ENCODE measurements around the gene SH3PXD2B.
"Not testable (repeated sequence)": the region's sequence is repeated elsewhere in the genome, so short reads cannot be mapped to it uniquely, and the experiment has no call there.

Gene SH3PXD2B

DNA sequence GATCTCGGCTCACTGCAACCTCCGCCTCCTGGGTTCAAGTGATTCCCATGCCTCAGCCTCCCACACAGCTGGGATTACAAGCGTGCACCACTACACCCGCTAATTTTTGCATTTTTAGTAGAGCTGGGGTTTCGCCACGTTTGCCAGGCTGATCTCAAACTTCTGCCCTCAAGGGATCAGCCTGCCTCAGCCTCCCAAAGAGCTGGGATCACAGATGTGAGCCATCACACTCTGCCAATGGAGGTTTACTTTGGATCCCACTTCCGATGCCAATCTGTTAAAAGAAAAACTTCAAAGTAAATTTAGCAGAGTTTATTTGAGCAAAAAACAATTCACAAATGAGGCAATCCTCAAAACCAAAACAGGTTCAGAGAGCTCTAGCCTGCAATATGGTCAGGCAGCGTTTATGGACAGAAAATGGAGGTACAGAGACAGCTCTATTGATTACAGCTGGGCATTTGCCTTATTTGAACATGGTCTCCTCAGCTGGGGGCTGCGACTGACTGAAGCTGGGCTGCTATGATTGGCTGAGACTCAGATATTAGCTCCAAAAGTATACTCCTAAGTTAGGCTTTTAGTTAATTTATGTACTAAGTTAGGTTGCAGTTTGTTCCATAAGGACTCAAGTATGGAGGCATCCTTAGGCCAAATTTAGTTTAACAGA lies 152.1 kb downstream of the SH3PXD2B start:
- DNase-seq (ENCODE audit: low read depth): no peak

DNA sequence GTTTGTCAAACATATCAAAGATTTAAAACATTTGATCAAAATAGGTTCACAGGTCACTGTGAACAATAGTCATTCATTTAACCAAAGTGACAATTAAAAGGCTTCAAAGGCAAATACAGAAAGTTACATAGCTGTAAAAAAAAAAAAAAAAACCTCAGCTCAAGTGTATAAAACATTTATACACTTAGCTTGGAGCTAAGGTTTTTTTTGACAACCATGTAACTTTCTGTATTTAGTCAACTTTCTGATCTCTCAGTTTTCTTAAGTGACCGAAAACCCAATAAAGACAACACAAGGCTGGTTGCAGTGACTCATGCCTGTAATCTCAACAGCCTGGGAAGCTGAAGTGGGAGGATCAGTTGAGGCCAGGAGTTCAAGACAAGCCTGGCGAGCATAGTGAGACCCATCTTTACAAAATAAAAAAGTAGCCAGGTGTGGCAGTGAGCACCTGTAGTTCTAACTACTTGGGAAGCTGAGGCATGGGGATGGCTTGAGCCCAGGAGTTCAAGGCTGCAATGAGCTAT lies 154.3 kb downstream of the SH3PXD2B start:
- DNase-seq (ENCODE audit: low read depth): no peak

DNA sequence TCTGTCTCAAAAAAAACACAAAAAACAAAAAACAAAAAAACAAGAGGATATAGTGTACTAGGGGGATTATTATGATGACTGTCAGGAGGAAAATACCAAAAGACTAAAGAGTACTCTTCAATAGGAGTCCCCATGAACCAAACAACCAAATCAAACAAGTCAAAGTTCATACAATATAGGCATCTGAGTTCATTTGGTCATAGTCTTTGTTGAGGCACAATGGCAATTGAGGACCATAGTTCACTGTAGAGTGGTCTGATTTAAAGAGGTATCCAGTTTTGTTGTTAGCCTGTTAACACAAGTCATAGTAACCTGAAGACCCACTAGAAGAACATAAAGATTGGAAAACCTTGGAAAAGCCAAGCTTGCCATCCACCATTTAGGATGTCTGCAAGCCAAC lies 159.5 kb downstream of the SH3PXD2B start:
- DNase-seq (ENCODE audit: low read depth): no peak

DNA sequence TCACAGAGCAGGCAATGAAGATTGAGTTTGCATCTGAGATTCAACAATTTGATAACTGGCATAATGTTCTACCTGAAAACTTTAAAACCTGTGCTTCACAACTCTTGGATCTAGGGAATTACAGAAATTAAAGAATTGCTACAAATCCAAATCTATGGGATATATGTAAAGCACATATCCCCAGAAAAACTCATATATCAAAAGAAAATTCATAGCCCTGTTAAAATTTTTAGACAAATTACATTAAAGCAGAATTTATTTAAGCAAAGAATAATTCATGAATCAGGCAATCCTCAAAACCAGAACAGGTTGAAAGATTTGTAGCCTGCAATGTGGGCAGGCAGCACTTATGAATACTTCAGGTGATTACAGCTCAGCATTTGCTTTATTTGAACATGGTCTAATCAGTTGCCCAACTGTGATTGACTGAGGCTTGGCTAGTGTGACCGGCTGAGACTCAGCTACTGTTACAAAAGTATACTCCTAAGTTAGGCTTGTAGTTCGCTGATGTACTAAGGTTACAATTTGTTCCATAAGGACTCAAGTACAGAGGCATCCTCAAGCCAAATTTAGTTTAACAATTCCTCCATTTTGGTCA lies 160.5 kb downstream of the SH3PXD2B start:
- DNase-seq (ENCODE audit: low read depth): no peak

DNA sequence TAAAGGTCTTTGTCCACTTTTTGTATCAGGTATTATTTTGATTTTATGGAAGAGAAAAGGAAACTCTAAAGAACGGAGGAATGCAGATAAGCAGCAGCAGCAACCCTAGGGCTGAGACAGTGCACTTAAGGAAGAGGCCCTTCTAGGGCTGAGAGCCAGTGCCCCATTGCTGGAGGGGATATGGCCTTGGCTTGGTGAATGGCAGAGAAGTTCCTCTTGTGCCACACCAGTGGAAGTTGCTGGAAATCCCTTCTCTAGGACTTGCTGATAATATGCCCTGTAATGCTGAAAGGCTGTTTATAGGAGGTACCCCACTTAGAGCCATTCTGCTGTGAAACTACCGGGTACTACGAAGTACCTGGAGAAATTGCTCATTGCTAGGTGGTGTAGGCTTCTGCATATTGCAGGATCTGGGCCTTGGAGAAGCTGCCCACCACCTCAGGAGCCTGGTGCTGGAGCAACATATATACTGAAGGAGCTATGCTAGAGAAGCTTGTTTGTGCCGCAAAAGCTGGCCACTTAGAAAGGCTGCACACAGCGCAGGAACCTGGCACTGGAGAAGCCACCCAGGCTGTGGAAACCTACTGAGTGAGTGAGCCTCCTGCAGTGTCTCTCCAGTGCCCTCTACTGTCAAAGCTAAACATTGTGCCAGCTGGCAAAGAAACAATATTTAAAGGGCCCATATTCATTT lies 161.1 kb downstream of the SH3PXD2B start:
- peak; percentile 17 for DNase-seq (ENCODE audit: low read depth)

DNA sequence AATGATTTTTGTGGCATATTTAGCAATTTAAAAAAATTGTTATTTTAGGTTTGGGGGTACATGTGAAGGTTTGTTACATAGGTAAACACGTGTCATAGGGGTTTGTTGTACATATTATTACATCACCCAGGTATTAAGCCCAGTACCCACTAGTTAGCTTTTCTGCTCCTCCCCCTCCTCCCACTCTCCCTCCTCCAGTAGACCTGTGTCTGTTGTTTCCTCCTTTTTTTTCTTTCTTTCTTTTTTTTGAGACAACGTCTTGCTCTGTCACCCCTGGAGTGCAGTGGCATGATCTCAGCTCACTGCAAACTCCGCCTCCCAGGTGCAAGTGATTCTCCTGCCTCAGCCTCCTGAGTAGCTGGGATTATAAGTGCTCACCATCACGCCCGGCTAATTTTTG lies 162.5 kb downstream of the SH3PXD2B start:
- not testable (repeated sequence) for DNase-seq (ENCODE audit: low read depth)

DNA sequence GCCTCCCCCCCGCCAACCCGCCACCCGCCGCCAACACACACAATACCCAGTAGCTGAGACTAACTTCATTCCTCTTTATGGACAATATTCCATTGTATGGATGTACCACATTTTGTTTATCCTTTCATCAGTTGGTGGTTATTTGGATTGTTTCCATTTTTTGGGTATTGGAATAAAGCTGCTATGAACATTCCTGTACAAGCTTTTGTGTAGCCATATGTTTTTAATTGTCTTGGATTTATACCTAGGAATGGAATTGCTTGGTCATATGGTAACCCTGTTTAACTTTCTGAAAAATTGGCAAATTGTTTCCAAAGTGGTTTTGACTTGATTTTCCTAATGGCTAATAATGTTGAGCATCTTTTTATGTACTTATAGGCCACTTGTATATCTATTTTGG lies 165.9 kb downstream of the SH3PXD2B start:
- DNase-seq (ENCODE audit: low read depth): no peak

DNA sequence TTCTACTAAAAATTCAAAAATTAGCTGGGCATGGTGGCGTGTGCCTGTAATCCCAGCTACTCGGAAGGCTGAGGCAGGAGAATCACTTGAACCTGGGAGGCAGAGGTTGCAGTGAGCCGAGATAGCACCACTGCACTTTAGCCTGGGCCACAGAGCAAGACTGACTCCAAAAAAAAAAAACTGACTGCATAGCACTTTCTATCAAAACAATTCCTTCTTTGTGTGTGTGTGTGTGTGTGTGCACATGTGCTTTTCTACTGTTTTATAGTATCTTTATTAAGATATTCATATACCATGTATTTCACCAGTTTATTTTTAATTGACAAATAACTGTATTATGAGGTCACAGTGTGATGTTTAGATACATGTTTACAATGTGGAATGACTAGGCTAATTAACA lies 167.2 kb downstream of the SH3PXD2B start:
- not testable (repeated sequence) for DNase-seq (ENCODE audit: low read depth)

DNA sequence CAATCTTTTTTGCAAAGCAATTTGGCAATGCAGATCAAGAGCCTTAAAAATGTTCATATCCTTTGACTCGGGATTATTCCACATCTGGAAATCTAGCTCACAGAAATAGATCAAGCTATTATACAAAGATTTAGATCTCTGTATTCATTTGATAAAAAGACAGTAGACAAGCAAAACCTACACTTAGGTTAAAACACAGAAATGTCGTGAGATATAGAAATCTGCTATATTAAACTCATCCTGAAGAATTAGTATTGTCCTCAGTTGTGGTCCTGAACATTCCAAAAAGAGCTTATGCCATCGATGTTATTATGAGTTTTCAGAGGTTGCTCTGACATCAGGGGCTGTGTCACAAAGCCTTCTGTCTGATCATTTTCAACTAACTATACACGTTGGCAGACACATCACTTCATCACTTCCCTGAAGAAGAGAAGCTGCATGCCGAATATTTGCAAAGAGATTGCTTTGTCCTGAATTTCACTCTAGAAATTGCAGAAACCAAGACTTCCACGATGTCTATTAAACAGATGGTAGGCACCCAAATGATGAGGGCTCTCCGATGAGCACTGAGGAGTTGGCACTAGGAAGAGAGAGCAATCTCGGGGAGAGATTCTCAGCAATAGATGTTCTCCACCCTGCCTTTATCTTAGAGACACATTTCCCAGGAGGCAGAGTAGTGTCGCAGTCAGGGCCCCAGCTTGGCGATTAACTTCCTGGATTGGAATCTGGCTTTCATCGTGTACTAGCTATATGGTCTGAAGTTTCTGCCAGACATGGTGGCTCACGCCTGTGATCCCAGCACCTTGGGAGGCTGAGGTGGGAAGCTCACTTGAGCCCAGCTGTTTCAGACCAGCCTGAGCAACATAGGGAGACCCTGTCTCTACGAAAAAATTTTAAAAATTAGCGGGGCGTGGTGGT lies 168.8 kb downstream of the SH3PXD2B start:
- no peak for DNase-seq (ENCODE audit: low read depth)

DNA sequence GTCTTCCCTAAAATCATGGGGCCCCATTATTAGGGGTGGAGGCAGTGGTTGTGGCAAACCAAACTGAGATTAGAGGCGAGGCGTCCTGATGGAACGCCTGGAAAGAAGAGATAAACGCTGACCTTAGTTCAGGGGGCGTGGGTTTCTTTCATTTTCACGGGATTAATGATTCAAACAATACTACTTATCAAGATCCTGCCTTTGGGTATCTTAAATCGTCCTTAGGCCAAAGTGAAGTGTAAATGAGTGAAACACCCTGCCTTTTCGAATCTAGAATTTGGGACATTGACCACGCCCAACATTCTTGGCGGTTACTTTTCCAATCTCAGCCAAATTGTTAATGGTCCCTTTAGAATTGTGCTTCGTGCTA lies 169.7 kb downstream of the SH3PXD2B start:
- DNase-seq (ENCODE audit: low read depth): no peak

DNA sequence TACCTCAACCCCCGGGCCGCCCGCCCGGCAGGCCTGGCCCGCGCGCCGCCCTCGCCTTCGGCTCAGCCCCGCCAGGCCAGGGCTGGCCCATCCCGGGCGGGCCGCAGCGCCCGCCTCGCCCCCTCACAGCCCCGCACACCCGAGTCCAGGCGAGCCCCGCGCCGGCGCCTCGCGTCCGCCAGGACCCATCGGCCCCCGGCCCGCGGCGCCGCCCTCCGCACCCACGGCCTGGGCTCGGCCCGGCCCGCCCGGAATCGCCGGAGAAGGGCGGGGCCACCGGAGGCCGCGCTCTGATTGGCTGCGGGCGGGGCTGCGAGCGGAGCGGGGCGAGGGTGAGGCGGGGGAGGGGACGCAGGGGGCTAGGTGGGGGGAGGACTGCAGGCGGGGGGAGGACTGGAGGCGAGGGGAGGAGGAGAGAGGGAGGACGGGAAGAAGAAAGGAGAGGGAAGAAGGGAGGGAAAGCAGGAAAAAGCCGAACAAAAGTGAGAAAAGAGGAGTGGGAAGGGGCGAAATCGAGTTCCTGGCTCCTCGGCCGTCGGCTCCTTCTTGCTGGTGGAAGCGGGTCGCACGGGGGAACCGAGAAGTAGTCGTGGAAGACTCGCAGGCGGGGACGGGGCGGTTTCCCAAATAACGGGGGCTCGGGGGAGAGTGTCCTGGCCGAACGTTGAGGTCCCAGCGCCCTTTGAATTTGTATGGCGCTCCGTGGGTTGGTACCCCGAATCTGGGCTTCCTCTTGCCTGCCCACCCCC lies 170.3 kb downstream of the SH3PXD2B start:
- peak; percentile 72 for DNase-seq (ENCODE audit: low read depth)

DNA sequence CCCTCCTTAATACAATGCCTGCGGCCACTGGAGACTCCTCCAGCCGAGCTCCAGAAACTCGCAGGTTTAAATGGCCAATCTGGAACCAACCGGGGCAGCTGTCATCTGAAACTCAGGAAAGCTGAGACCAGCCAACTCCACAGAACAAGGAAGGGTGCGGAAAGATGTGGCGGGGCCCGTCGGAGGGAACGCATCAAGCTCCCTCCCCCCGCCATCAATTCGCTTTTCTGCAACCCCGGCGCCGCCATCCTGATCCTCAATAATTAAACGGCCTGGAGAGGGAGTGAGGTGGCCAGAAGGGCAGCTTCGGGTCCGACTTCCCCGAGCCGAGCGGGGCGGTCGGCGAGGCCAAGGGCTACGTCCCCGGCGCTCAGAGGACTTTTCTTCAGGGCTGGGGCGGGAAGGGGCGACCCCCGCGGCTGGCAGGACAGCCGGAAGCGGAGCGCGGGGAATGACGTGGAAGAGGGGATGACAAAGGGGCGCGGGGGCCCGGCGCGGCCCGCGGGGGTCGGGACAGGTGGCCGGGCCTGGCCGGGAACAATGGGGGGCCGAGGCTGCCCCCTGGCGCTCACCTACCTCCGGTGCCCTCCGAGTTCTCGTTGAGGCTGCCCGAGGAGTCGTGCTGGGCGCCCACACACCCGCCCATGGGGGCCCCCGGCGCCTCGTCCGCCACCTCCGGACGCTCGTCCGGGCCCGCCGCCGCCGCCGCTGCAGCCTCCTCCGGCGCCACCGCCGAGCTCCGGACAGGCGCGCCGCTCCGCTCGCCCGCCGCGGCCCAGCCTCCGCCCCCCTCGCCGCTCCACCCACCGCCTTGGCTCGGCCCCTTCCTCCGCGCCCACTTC lies 171.1 kb downstream of the SH3PXD2B start, which contains the start of gene UBTD2:
Gene UBTD2, minus strand, starts transcription at position 745 of the 842 bp plus-strand sequence. Its CDS starts 99 bp downstream, at position 646.
- DNase-seq (ENCODE audit: low read depth): peak; percentile 69

DNA sequence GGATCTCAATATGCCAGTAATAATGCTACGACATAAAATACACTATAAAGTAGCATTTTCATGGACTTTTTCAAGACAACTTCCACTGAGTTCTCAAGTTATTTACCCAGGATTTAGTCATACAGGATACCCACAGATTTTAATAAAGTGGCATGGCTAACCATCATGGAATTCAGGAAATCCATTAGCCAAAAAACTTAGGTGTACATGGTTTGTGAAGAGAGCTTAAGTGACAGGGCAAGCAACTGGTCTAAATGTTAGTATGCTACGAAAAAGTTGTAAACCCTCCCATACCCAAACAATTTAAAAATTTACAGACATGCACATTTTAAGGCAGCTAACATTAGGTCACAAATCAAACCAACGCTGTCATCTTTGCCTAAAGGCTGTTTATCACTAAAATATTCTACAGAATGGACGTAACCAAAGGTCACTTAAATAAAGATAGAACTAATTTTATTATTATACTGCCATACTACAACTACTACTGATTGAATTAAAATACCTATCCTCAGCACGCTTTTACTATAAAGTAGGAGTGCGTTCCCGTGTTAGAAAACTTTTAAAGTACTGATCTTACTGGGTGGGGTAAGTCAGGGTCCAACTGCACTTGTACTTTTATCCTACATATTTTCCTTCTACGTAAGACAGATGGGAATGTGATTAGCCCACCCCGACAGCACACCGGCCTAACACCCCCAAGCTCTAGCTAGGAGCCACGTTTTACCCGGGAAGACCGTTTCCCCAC lies 171.9 kb downstream of the SH3PXD2B start:
- no peak for DNase-seq (ENCODE audit: low read depth)

DNA sequence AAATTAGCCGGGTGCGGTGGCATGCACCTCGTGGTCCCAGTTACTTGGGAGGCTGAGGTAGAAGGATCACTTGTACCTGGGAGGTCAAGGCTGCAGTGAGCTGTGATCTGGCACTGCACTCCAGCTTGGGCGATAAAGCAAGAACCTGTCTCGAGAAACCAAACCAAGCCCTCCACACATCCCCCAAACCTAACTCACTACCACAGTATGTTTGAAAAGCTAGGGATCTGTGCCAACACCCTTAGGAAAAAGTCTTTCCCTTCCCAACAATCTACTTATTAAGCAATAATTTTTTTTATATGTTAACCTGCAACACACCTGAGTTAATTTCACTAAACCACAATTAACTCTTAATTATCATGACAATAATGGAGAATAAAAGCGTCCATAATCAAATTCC lies 173.0 kb downstream of the SH3PXD2B start:
- DNase-seq (ENCODE audit: low read depth): no peak

DNA sequence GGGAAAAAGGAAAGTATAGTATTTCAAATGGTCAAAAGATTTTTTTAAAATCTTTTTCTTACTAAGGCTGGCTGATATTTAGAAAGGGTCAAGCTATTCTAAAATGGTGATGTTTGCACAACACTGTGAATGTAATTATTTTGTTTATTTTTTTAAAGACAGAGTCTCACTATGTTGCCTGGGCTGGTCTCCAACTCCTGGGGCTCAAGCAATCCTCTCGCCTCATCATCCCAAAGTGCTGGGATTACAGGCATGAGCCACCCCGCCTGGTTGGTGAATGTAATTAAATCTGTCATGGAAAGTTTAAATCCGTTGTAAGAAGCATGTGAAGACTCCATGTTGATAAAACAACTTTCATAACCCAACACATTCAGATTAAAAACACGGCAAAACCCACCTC lies 173.4 kb downstream of the SH3PXD2B start:
- no peak for DNase-seq (ENCODE audit: low read depth)

DNA sequence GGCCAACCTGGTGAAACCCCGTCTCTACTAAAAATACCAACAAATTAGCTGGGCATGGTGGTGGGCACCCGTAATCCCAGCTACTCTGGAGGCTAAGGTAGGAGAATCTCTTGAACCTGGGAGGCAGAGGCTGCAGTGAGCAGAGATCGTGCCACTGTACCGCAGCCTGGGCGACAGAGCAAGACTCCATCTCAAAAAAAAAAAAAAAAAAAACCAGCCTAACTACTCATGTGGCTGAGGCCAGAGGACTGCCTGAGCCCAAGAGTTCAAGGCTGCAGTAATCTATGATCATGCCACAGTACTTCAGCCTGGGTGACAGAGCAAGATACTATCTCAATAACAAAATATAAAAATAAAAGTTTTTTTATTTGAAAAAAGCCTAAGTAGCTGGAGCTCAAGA lies 174.0 kb downstream of the SH3PXD2B start:
- DNase-seq (ENCODE audit: low read depth): no peak

DNA sequence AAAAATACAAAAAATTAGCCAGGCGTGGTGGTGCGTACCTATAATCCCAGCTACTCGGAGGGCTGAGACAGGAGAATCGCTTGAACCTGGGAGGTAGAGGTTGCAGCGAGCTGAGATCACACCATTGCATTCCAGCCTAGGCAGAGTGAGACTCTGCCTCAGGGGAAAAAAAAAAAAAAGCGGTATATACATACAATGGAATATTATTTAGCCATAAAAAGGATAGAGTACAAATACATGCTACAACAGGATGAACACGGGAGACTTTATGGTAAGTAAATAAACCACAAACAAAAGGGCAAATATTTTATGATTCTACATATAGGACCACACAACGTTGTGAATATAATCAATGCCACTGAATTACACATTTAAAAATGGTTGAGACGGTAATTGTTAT lies 176.0 kb downstream of the SH3PXD2B start:
- no peak for DNase-seq (ENCODE audit: low read depth)

DNA sequence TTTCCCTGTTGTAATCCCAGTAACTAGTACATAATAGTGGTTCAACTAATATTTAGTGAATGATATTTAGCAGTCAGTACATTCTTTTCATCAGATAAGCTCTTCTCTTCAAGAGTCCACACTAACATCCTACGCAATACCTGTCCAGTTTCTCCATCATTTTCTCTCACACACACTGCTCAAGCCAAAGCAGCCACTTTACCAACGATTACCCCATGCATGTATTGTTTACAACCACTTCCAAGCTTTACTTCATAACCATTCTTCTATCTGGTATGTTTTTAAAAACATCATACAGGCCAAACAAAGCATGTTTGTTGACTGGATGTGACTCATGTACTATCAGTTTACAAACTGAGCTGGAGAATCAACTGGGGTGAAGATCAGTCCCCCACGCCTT lies 178.1 kb downstream of the SH3PXD2B start:
- no peak for DNase-seq (ENCODE audit: low read depth)
